ENCODE data around the gene DIABLO.

DNA sequence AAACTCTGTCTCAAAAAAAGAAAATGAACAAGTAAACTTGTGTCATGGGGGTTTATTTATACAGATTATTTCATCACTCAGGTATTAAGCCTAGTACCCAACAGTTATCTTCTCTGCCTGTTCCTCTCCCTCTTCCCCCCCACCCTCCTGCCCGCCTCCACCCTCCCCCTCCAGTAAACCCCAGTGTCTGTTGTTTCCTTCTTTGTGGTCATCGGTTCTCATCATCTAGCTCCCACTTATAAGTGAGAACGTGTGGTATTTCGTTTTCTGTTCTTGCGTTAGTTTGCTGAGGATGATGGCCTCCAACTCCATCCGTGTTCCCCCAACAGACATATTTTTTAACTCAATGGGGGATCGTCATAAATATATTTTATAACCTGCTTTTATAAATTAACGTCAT is 64.2 kb downstream of the DIABLO start:
- TF ChIP-seq, protein P1, sequence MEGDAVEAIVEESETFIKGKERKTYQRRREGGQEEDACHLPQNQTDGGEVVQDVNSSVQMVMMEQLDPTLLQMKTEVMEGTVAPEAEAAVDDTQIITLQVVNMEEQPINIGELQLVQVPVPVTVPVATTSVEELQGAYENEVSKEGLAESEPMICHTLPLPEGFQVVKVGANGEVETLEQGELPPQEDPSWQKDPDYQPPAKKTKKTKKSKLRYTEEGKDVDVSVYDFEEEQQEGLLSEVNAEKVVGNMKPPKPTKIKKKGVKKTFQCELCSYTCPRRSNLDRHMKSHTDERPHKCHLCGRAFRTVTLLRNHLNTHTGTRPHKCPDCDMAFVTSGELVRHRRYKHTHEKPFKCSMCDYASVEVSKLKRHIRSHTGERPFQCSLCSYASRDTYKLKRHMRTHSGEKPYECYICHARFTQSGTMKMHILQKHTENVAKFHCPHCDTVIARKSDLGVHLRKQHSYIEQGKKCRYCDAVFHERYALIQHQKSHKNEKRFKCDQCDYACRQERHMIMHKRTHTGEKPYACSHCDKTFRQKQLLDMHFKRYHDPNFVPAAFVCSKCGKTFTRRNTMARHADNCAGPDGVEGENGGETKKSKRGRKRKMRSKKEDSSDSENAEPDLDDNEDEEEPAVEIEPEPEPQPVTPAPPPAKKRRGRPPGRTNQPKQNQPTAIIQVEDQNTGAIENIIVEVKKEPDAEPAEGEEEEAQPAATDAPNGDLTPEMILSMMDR (conservative IDR thresholded peaks at IDR 0.05; ENCODE audit: low read depth, low read length) = no peak
- no peak for TF ChIP-seq EZH2 (IDR thresholded peaks at IDR 0.05; ENCODE audit: low read length, unreplicated experiment)

Measured in PC-3 (cell line).